IMR-90 (cell line): ENCODE measurements around the gene XAB2. TPM values are rescaled to one million over a fixed set of nuclear protein-coding genes. Genes with fewer than 3 reads are reported as not detected.

Experiments
- ATAC-seq: fragments of 200-7000 bp; cut with Tn5 transposase; 2 replicates; pipeline ENCODE4 v1.9.1; 2020; ENCODE audit warnings: low read depth, mild to moderate bottlenecking, moderate library complexity
- BruUV-seq: library from RNA; stranded (reverse); fragments of 400-500 nt; replicated peaks from 2 replicates; lab custom pipeline; 2021; lab: Mats Ljungman, UMichigan
- CTCF ChIA-PET: fragments of 300-600 bp; formaldehyde crosslinking; extraction: SDS; loops from one replicate; lab custom pipeline; 2021; ENCODE audit warnings: antibody characterized with exemption; lab: Yijun Ruan, JAX
- POLR2A ChIA-PET: fragments of 300-600 bp; sonication (Branson Sonifier 250); formaldehyde crosslinking; loops from one replicate; lab custom pipeline; 2022; ENCODE audit warnings: antibody characterized with exemption; ENCODE audit not compliant: unreplicated experiment; lab: Charles Lee
- DNase-seq: peaks from one replicate; pipeline ENCODE4 v3.0.0; 2013
- H2AFZ ChIP-seq: replicated peaks from 2 replicates; pipeline ENCODE3; 2013; ENCODE audit warnings: low read length, mild to moderate bottlenecking; ENCODE audit not compliant: poor library complexity
- H2AK5ac ChIP-seq: 2 replicates; pipeline ENCODE4 v1.6.1; 2013; ENCODE audit warnings: low read depth, low read length, inconsistent platforms
- H2AK9ac ChIP-seq: replicated peaks from 2 replicates; pipeline ENCODE3; 2013; ENCODE audit warnings: mild to moderate bottlenecking, low read depth, low read length, moderate library complexity; ENCODE audit not compliant: poor library complexity
- H2BK120ac ChIP-seq: 2 replicates; pipeline ENCODE4 v1.6.1; 2013; ENCODE audit warnings: low read depth, low read length, inconsistent platforms
- H2BK15ac ChIP-seq: 3 replicates; pipeline ENCODE4 v1.6.1; 2013; ENCODE audit warnings: low read depth, low read length, inconsistent platforms
- H2BK20ac ChIP-seq: 2 replicates; pipeline ENCODE4 v1.6.1; 2013; ENCODE audit warnings: low read depth, mild to moderate bottlenecking, inconsistent platforms, low read length, moderate library complexity
- H2BK5ac ChIP-seq: 2 replicates; pipeline ENCODE4 v1.6.1; 2013; ENCODE audit warnings: mild to moderate bottlenecking, low read depth, low read length, inconsistent platforms; ENCODE audit not compliant: poor library complexity, severe bottlenecking
- H3K14ac ChIP-seq: replicated peaks from 2 replicates; pipeline ENCODE4 v1.6.1; 2013; ENCODE audit warnings: low read depth, low read length, inconsistent platforms
- H3K18ac ChIP-seq: 2 replicates; pipeline ENCODE4 v1.6.1; 2013; ENCODE audit warnings: low read depth, low read length, control low read depth
- H3K23ac ChIP-seq: 2 replicates; pipeline ENCODE4 v1.6.1; 2013; ENCODE audit warnings: low read depth, low read length, inconsistent platforms
- H3K27ac ChIP-seq: 2 replicates; pipeline ENCODE4 v1.5.1; 2013; ENCODE audit warnings: mild to moderate bottlenecking, control low read depth, low read length; ENCODE audit not compliant: insufficient read depth
- H3K27me3 ChIP-seq: 2 replicates; pipeline ENCODE4 v1.6.1; 2013; ENCODE audit warnings: low read length; ENCODE audit not compliant: control insufficient read depth, insufficient read depth
- H3K36me3 ChIP-seq: 2 replicates; pipeline ENCODE4 v1.6.1; 2013; ENCODE audit warnings: low read length, mixed read lengths; ENCODE audit not compliant: control insufficient read depth, insufficient read depth
- H3K4ac ChIP-seq: 2 replicates; pipeline ENCODE4 v1.6.1; 2013; ENCODE audit warnings: low read depth, low read length, inconsistent platforms
- H3K4me1 ChIP-seq: 2 replicates; pipeline ENCODE4 v1.6.1; 2013; ENCODE audit warnings: low read length, mixed read lengths; ENCODE audit not compliant: control insufficient read depth, insufficient read depth
- H3K4me2 ChIP-seq: 2 replicates; pipeline ENCODE4 v1.6.1; 2013; ENCODE audit warnings: low read depth, mild to moderate bottlenecking, control low read depth, low read length, moderate library complexity
- H3K4me3 ChIP-seq: 2 replicates; pipeline ENCODE4 v1.5.1; 2013; ENCODE audit warnings: low read depth, mild to moderate bottlenecking, control low read depth, low read length, moderate library complexity; ENCODE audit not compliant: insufficient read depth
- H3K56ac ChIP-seq: 2 replicates; pipeline ENCODE4 v1.6.1; 2013; ENCODE audit warnings: low read length, inconsistent platforms; ENCODE audit not compliant: insufficient read depth; ENCODE audit errors: extremely low read depth
- H3K79me1 ChIP-seq, 2 experiments: 2 replicates each; pipeline ENCODE4 v1.6.1; 2013; ENCODE audit warnings: low read length in 2 of 2, inconsistent platforms in 1 of 2, low read depth in 1 of 2
- H3K9ac ChIP-seq: 2 replicates; pipeline ENCODE4 v1.6.1; 2013; ENCODE audit warnings: low read depth, low read length, control low read depth
- H3K9me1 ChIP-seq: 2 replicates; pipeline ENCODE4 v1.6.1; 2013; ENCODE audit warnings: low read length, inconsistent platforms; ENCODE audit not compliant: insufficient read depth
- H3K9me3 ChIP-seq: 2 replicates; pipeline ENCODE4 v1.6.1; 2013; ENCODE audit warnings: low read length; ENCODE audit not compliant: control insufficient read depth, insufficient read depth
- H4K20me1 ChIP-seq: 2 replicates; pipeline ENCODE4 v1.6.1; 2013; ENCODE audit warnings: low read length, inconsistent platforms; ENCODE audit not compliant: insufficient read depth
- H4K5ac ChIP-seq: 2 replicates; pipeline ENCODE4 v1.6.1; 2013; ENCODE audit warnings: mild to moderate bottlenecking, low read depth, low read length, control low read depth
- H4K8ac ChIP-seq, 2 experiments: 2 replicates each; pipeline ENCODE4 v1.6.1; 2013; ENCODE audit warnings: low read depth in 2 of 2, low read length in 2 of 2, control low read depth in 1 of 2, inconsistent platforms in 1 of 2
- H4K91ac ChIP-seq: 2 replicates; pipeline ENCODE4 v1.6.1; 2013; ENCODE audit warnings: low read depth, low read length, inconsistent platforms; ENCODE audit not compliant: insufficient read depth
- CHD1 ChIP-seq: IDR thresholded peaks from 2 replicates; pipeline ENCODE4 v1.6.1; 2012; ENCODE audit warnings: low read depth, low read length, improper control_type of control experiment
- CTCF ChIP-seq: conservative IDR thresholded peaks from 2 replicates; pipeline ENCODE4 v1.5.1; 2012; ENCODE audit warnings: mild to moderate bottlenecking, low read depth, low read length, improper control_type of control experiment
- FOS ChIP-seq: fragments of 150-350 bp; IDR thresholded peaks from 2 replicates; pipeline ENCODE4 v1.6.1; 2016; ENCODE audit warnings: low read depth, low read length
- MAFK ChIP-seq: IDR thresholded peaks from 2 replicates; pipeline ENCODE4 v1.6.1; 2012; ENCODE audit warnings: low read depth, low read length, improper control_type of control experiment
- MXI1 ChIP-seq: IDR thresholded peaks from 2 replicates; pipeline ENCODE4 v1.6.1; 2012; ENCODE audit warnings: low read depth, mild to moderate bottlenecking, low read length, moderate library complexity, borderline replicate concordance
- RCOR1 ChIP-seq: IDR thresholded peaks from 2 replicates; pipeline ENCODE4 v1.6.1; 2012; ENCODE audit warnings: mild to moderate bottlenecking, low read length, improper control_type of control experiment; ENCODE audit not compliant: insufficient replicate concordance
- RFX5 ChIP-seq: IDR thresholded peaks from 2 replicates; pipeline ENCODE4 v1.8.0; 2012; ENCODE audit warnings: low read depth, mild to moderate bottlenecking, low read length, moderate library complexity
- USF2 ChIP-seq: fragments of 150-350 bp; IDR thresholded peaks from 2 replicates; pipeline ENCODE4 v1.6.1; 2017; ENCODE audit warnings: mild to moderate bottlenecking, antibody characterized with exemption, low read length, low read depth
- WGBS, 2 experiments: methylation state at CpG; one replicate each; pipeline versions ENCODE4 v1.1.5 to v1.1.7; 2013; ENCODE audit warnings: missing lambda C conversion rate in 2 of 2; ENCODE audit not compliant: insufficient read length in 1 of 2; ENCODE audit errors: extremely low coverage in 2 of 2; 5-methylcytosine and 5-hydroxymethylcytosine counted together
- dilution Hi-C: fragments of 300-500 bp; cut with HindIII; formaldehyde crosslinking; loops from one replicate; pipeline ENCODE4 v1.14.3; 2018; ENCODE audit warnings: low sequenced_read_pairs; ENCODE audit not compliant: unreplicated experiment
- in situ Hi-C: fragments of 300-500 bp; cut with MboI; formaldehyde crosslinking; loops from 3 replicates; pipeline ENCODE4 v1.14.3; 2019; ENCODE audit warnings: low sequenced_read_pairs, inconsistent platforms, mixed read lengths
- intact Hi-C: fragments of 100-400 bp; cut with micrococcal nuclease; formaldehyde crosslinking; loops from 2 replicates; pipeline ENCODE4 v1.10.0; 2022
- polyA plus RNA-seq, 3 experiments: library from polyadenylated mRNA; depleted of rRNA; stranded (reverse); fragments of >200 nt; gene quantifications; 2 replicates each; pipeline ENCODE4 v1.2.3, GENCODE V29; 2012; ENCODE audit warnings: low replicate concordance in 1 of 3
- total RNA-seq: library from RNA; depleted of rRNA; stranded (reverse); fragments of >200 nt; gene quantifications from 2 replicates; pipeline ENCODE4 v1.2.3, GENCODE V29; 2012

The XAB2 gene
- total and polyA plus RNA-seq, 2 of the 4 experiments (the other 2 are of a cell fraction): 29.9 to 34.4 TPM

- no peak overlapping the region for H3K4me2 ChIP-seq
- no peak overlapping the region for H4K91ac ChIP-seq
- H3K27ac ChIP-seq: no peak overlapping the region
- ChIA-PET POLR2A (no interaction called here), CTCF (no interaction called here)
- H3K23ac ChIP-seq: no peak overlapping the region
- H3K4me1 ChIP-seq: no peaks in the 10 kb centered on the region
- no peak overlapping the region for H2BK15ac ChIP-seq
- no peak for TF ChIP-seq MAFK
- no peak for TF ChIP-seq MXI1
- no peak for TF ChIP-seq USF2
- no peak for TF ChIP-seq FOS
- no peak for TF ChIP-seq RCOR1
- no peak for TF ChIP-seq CTCF
- TF ChIP-seq RFX5: no peak
- no peak for TF ChIP-seq CHD1
- no peak overlapping the region for H3K56ac ChIP-seq
- H3K27me3 ChIP-seq: peaks cover 4% of the 10 kb centered on the region; the same call in 1 of the 2 replicates
- H2AFZ ChIP-seq: no peak overlapping the region
- no peak overlapping the region for H3K18ac ChIP-seq
- no peaks in the 10 kb centered on the region for H3K36me3 ChIP-seq
- H2BK5ac ChIP-seq: no peak overlapping the region
- no peaks in the 10 kb centered on the region for H4K20me1 ChIP-seq
- no peak overlapping the region for H3K4me3 ChIP-seq
- no peaks in the 10 kb centered on the region for H3K9me3 ChIP-seq
- no peak overlapping the region for H2AK9ac ChIP-seq
- H3K9ac ChIP-seq: no peak overlapping the region
- H2BK120ac ChIP-seq: no peak overlapping the region
- no peak for ATAC-seq
- H2BK20ac ChIP-seq: no peak overlapping the region
- H3K4ac ChIP-seq: no peak overlapping the region
- dilution Hi-C loops (no loop called here), in situ Hi-C loops (no loop called here), intact Hi-C loops (no loop called here)
- H3K79me1 ChIP-seq: no peaks in the 10 kb centered on the region
- no TSS peak for BruUV-seq
- H2AK5ac ChIP-seq: no peak overlapping the region
- no peak overlapping the region for H3K14ac ChIP-seq
- DNase-seq: no peak
- no peak overlapping the region for H4K5ac ChIP-seq
- H4K8ac ChIP-seq: no peak overlapping the region
- H3K9me1 ChIP-seq: no peaks in the 10 kb centered on the region
- no CpG with 5 or more reads among the region's 10 CpGs for WGBS, 2 experiments
Observed at GRCh38 chr19:7607212-7607873, 22.0 kb downstream of the XAB2 start.
